ENCODE measurements around the gene BBOX1.

BBOX1 gene

DNA sequence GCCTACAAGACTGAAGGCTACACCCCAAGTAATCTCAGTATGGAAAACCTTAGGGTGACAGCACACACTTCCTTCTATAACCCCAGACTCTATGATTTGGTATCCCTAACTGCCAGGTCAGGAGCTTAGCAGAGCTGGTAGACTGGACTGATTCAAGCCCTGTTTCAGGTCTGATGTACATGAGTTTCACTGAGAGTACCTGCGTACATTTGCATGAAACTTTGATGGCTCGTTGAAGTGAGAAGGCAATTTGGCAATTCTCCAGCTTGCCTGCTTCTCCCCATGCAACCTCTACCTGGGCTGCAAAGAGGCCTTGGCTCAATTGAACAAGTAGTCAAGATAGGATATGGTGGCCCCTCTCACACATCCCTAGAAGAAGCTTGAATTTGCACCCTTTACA lies 36.5 kb upstream of the BBOX1 start:
- TF ChIP-seq CREB1 (IDR thresholded peaks at IDR 0.05; ENCODE audit: low read depth), result no peak
- no peak for TF ChIP-seq ZBTB7A (IDR thresholded peaks at IDR 0.05; ENCODE audit: low read depth)
- no peak for TF ChIP-seq TEAD4 (IDR thresholded peaks at IDR 0.05)
- no peak for TF ChIP-seq TCF12 (IDR thresholded peaks at IDR 0.05; ENCODE audit: low read depth)
- TF ChIP-seq TAF1 (IDR thresholded peaks at IDR 0.05; ENCODE audit: low read depth), result no peak
- TF ChIP-seq RAD21 (IDR thresholded peaks at IDR 0.05; ENCODE audit: low read depth), result no peak
- TF ChIP-seq NFIC (IDR thresholded peaks at IDR 0.05), result no peak
- TF ChIP-seq FOXM1 (IDR thresholded peaks at IDR 0.05; ENCODE audit: borderline replicate concordance, low read depth), result no peak
- TF ChIP-seq, protein P1, sequence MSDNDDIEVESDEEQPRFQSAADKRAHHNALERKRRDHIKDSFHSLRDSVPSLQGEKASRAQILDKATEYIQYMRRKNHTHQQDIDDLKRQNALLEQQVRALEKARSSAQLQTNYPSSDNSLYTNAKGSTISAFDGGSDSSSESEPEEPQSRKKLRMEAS (IDR thresholded peaks at IDR 0.05), result no peak
- TF ChIP-seq, protein P2, sequence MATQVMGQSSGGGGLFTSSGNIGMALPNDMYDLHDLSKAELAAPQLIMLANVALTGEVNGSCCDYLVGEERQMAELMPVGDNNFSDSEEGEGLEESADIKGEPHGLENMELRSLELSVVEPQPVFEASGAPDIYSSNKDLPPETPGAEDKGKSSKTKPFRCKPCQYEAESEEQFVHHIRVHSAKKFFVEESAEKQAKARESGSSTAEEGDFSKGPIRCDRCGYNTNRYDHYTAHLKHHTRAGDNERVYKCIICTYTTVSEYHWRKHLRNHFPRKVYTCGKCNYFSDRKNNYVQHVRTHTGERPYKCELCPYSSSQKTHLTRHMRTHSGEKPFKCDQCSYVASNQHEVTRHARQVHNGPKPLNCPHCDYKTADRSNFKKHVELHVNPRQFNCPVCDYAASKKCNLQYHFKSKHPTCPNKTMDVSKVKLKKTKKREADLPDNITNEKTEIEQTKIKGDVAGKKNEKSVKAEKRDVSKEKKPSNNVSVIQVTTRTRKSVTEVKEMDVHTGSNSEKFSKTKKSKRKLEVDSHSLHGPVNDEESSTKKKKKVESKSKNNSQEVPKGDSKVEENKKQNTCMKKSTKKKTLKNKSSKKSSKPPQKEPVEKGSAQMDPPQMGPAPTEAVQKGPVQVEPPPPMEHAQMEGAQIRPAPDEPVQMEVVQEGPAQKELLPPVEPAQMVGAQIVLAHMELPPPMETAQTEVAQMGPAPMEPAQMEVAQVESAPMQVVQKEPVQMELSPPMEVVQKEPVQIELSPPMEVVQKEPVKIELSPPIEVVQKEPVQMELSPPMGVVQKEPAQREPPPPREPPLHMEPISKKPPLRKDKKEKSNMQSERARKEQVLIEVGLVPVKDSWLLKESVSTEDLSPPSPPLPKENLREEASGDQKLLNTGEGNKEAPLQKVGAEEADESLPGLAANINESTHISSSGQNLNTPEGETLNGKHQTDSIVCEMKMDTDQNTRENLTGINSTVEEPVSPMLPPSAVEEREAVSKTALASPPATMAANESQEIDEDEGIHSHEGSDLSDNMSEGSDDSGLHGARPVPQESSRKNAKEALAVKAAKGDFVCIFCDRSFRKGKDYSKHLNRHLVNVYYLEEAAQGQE (IDR thresholded peaks at IDR 0.05; ENCODE audit: low read depth), result no peak
- TF ChIP-seq EGR1 (IDR thresholded peaks at IDR 0.05), result no peak
- TF ChIP-seq CEBPB (IDR thresholded peaks at IDR 0.05), result no peak
- TF ChIP-seq EP300 (IDR thresholded peaks at IDR 0.05; ENCODE audit: borderline replicate concordance), result no peak
- TF ChIP-seq, protein P3, sequence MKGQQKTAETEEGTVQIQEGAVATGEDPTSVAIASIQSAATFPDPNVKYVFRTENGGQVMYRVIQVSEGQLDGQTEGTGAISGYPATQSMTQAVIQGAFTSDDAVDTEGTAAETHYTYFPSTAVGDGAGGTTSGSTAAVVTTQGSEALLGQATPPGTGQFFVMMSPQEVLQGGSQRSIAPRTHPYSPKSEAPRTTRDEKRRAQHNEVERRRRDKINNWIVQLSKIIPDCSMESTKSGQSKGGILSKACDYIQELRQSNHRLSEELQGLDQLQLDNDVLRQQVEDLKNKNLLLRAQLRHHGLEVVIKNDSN (IDR thresholded peaks at IDR 0.05), result no peak
- TF ChIP-seq YY1 (IDR thresholded peaks at IDR 0.05; ENCODE audit: low read depth), result no peak

DNA sequence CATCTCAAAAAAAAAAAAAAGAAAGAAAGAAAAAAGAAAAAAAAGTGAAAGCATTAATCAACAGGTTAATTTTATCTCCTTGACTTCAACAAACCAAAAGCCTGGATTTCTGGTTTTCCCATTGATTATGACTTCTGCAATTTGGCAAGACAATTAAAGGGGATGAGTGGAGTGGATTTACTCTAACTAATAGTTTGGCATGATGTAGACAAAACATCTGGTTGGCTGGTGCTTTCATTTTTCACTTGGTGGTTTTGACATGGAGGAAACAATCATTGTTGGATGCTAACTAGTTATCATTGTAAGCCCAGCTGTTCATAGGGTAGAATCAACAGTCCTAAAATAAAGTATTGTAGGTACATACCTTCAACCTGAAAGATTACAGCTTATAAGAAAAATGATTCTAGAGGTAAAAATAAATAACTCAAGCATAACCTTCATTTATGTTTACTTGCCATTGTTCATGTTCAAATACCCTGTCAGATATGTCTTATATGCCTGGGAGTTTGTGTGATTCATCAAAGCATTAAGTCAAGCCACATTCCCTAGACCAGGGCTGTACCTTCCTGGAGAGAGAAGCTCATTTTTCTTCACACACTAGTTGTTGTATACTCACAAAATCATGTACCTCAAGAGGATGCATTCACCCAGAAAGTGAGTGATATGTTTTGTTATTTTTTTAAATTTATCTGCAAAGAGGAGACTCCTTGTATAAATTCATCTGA lies 31.6 kb upstream of the BBOX1 start:
- no peak for TF ChIP-seq CEBPB (IDR thresholded peaks at IDR 0.05)
- TF ChIP-seq TEAD4 (IDR thresholded peaks at IDR 0.05), result peak; percentile 28; the same call in 1 of the 2 replicates

DNA sequence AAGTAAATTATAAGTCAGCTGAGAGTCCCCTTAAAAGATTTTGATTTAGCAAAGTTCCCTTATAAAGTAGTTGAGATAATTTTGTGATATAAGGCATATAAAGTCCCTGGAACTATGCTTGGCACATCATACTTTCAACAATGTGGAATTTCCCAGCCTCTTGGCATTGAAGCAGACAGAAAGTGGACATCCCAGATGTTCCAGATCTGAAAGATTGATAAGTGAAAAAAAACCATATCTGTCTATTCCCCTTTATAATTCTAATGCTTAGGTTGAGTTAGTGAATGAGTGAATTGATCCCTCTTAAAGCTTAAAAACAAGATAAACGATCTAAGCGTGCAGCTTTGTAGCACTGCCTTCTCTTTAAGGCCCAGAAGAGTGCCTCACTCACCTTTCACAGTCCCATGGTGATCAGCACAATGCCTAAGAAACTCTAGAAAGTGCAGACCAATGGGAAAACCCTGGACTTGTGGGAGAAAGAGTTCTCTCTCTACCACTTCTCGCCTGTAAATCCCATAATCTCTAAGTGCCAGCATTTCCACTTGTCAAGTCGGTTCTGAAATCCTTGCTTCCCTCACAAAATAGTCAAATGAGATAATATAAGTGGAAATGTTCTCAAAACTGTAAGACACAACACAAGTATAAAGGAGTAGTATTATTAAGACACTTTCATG lies 28.9 kb upstream of the BBOX1 start:
- no peak for TF ChIP-seq CEBPB (IDR thresholded peaks at IDR 0.05)
- TF ChIP-seq, protein P2 (IDR thresholded peaks at IDR 0.05; ENCODE audit: low read depth), result no peak
- TF ChIP-seq, protein P1 (IDR thresholded peaks at IDR 0.05), result no peak
- no peak for TF ChIP-seq EP300 (IDR thresholded peaks at IDR 0.05; ENCODE audit: borderline replicate concordance)
- TF ChIP-seq NFIC (IDR thresholded peaks at IDR 0.05), result no peak
- no peak for TF ChIP-seq ZBTB7A (IDR thresholded peaks at IDR 0.05; ENCODE audit: low read depth)
- TF ChIP-seq YY1 (IDR thresholded peaks at IDR 0.05; ENCODE audit: low read depth), result no peak
- no peak for TF ChIP-seq RAD21 (IDR thresholded peaks at IDR 0.05; ENCODE audit: low read depth)

DNA sequence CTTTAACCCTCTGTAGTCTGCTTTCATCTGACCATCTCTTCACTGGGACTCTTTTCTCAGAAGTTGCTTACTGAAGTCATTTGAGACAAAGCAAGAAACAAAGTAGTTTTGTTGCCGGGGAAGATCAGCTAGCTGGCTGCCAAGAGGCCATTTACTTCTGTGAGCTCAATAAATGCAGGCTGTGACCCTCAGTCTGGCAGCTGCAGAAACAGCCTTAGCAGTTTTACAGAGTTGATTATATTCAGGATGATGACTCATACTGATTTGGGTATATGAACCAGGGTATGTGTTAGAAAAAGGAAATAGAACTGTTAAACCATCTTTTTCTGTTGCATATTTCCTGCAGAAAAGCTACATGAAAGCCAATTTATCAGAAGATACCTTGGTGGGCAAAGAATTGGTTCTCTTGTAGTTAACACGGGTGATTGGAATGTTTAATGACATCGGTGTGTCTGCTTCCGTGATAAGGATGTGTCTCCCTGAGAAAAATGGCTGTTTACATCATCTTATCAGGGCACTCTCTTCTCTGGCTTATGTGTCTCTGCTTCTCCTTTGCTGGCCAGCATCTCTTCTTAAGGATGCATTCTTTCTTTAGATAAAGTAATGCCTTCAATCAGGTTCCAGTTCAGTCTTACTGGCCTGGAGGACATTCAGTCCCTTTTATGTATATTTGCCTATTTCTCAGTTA lies 28.2 kb upstream of the BBOX1 start:
- TF ChIP-seq EGR1 (IDR thresholded peaks at IDR 0.05) (no peak), TCF12 (IDR thresholded peaks at IDR 0.05; ENCODE audit: low read depth) (no peak), YY1 (IDR thresholded peaks at IDR 0.05; ENCODE audit: low read depth) (no peak), NFIC (IDR thresholded peaks at IDR 0.05) (no peak), TAF1 (IDR thresholded peaks at IDR 0.05; ENCODE audit: low read depth) (no peak), CREB1 (IDR thresholded peaks at IDR 0.05; ENCODE audit: low read depth) (no peak), EP300 (IDR thresholded peaks at IDR 0.05; ENCODE audit: borderline replicate concordance) (no peak), CEBPB (IDR thresholded peaks at IDR 0.05) (no peak)
- TF ChIP-seq, protein P2 (IDR thresholded peaks at IDR 0.05; ENCODE audit: low read depth), result no peak

Data from Ishikawa (cell line).